IPS-18c (cell line): Measurements from ENCODE around the gene VIM.

Experiments used
- H3K4me3 ChIP-seq: 2 replicates; pipeline ENCODE4 v1.7.0; 2013; ENCODE audit warnings: low read depth, mild to moderate bottlenecking, low read length, moderate library complexity; ENCODE audit not compliant: insufficient read depth
- H3K9me3 ChIP-seq: one replicate; pipeline ENCODE4 v1.6.1; 2013; ENCODE audit warnings: mild to moderate bottlenecking, low read length, moderate library complexity; ENCODE audit not compliant: control insufficient read depth, insufficient read depth

The VIM gene

GRCh38 chr10:17228091-17229015, at the start of gene VIM:
Gene VIM (plus strand): TSS chr10:17228241. CDS start chr10:17229423, 1,182 bp downstream.
- Histone ChIP-seq H3K9me3 (peaks cover 6% of the 10 kb centered on the region), H3K4me3 (peak within 1 kb of the TSS; percentile 94)

- Histone ChIP-seq H3K4me3 (no peak overlapping the region), H3K9me3 (no peaks in the 10 kb centered on the region)
These were observed 49.0 kb upstream of the VIM start for GRCh38 chr10:17179002-17179401.

GRCh38 chr10:17181110-17181509, 46.9 kb upstream of the VIM start:
- no peaks in the 10 kb centered on the region for H3K9me3 ChIP-seq
- H3K4me3 ChIP-seq: no peak overlapping the region

GRCh38 chr10:17181751-17182150, 46.3 kb upstream of the VIM start:
- Histone ChIP-seq H3K4me3 (no peak overlapping the region), H3K9me3 (no peaks in the 10 kb centered on the region)

GRCh38 chr10:17183110-17183509, 44.9 kb upstream of the VIM start:
- no peak overlapping the region for H3K4me3 ChIP-seq
- H3K9me3 ChIP-seq: no peaks in the 10 kb centered on the region

GRCh38 chr10:17185873-17186272, 42.2 kb upstream of the VIM start:
- no peak overlapping the region for H3K4me3 ChIP-seq
- no peaks in the 10 kb centered on the region for H3K9me3 ChIP-seq

- H3K4me3 ChIP-seq: no peak overlapping the region
- H3K9me3 ChIP-seq: no peaks in the 10 kb centered on the region
These were observed 39.3 kb upstream of the VIM start for GRCh38 chr10:17188644-17189172.

GRCh38 chr10:17190602-17191001, 37.4 kb upstream of the VIM start:
- Histone ChIP-seq H3K9me3 (no peaks in the 10 kb centered on the region), H3K4me3 (no peak overlapping the region)

GRCh38 chr10:17195083-17195482, 33.0 kb upstream of the VIM start:
- no peaks in the 10 kb centered on the region for H3K9me3 ChIP-seq
- no peak overlapping the region for H3K4me3 ChIP-seq

GRCh38 chr10:17196045-17196444, 32.0 kb upstream of the VIM start:
- Histone ChIP-seq H3K9me3 (no peaks in the 10 kb centered on the region), H3K4me3 (no peak overlapping the region)

- no peak overlapping the region for H3K4me3 ChIP-seq
- no peaks in the 10 kb centered on the region for H3K9me3 ChIP-seq
These were observed 31.5 kb upstream of the VIM start for GRCh38 chr10:17196573-17196972.

GRCh38 chr10:17199351-17199804, 28.7 kb upstream of the VIM start:
- H3K4me3 ChIP-seq: peak overlapping the region; percentile 26; the same call in 1 of the 2 replicates
- H3K9me3 ChIP-seq: no peaks in the 10 kb centered on the region

GRCh38 chr10:17200001-17200911, 27.8 kb upstream of the VIM start:
- peak overlapping the region; percentile 77; the same call in 1 of the 2 replicates for H3K4me3 ChIP-seq
- H3K9me3 ChIP-seq: no peaks in the 10 kb centered on the region

- peak within 1 kb of the TSS; percentile 77 for H3K4me3 ChIP-seq
- no peaks in the 10 kb centered on the region for H3K9me3 ChIP-seq
These were observed 26.9 kb upstream of the VIM start, which contains the start of gene TRDMT1 for GRCh38 chr10:17200912-17201793. Gene TRDMT1 (minus strand): TSS chr10:17201672. CDS start chr10:17201634, 38 bp downstream.

- Histone ChIP-seq H3K4me3 (peak overlapping the region; percentile 77; the same call in 1 of the 2 replicates), H3K9me3 (no peaks in the 10 kb centered on the region)
These were observed 26.3 kb upstream of the VIM start for GRCh38 chr10:17201794-17202116.

GRCh38 chr10:17202506-17202905, 25.5 kb upstream of the VIM start:
- H3K4me3 ChIP-seq: no peak overlapping the region
- no peaks in the 10 kb centered on the region for H3K9me3 ChIP-seq

- Histone ChIP-seq H3K4me3 (no peak overlapping the region), H3K9me3 (no peaks in the 10 kb centered on the region)
These were observed 25.0 kb upstream of the VIM start for GRCh38 chr10:17202999-17203398.
